Cardiac fibroblast (primary cell): ENCODE data around the gene PTPRD.
A peak's percentile ranks its signal among the peaks of the same experiment; 100 is the strongest.

ENCODE experiments used
- DNase-seq, 2 donors: peaks; one replicate each; pipeline versions ENCODE4 v3.0.0 to v3.0.0-alpha.2; 2010; ENCODE audit warnings: low read depth in 2 of 2
- H3K4me3 ChIP-seq, 2 donors: replicated peaks in 1 of 2; 1 replicate in 1 of 2; 2 replicates in 1 of 2; pipeline ENCODE4 v1.5.1; 2011; ENCODE audit warnings: low read depth in 2 of 2, low read length in 2 of 2, mild to moderate bottlenecking in 2 of 2, moderate library complexity in 1 of 2
- CTCF ChIP-seq: IDR thresholded peaks from one replicate; pipeline ENCODE4 v1.5.1; 2011; ENCODE audit warnings: low read depth, mild to moderate bottlenecking, low read length, inconsistent platforms

The PTPRD gene

GRCh38 chr9:8560560-8561525, 2052.0 kb downstream of the PTPRD start:
- H3K4me3 ChIP-seq = no peak overlapping the region
- TF ChIP-seq CTCF = no peak
- DNase-seq = no peak

GRCh38 chr9:8558176-8558575, 2054.6 kb downstream of the PTPRD start:
- no peak for TF ChIP-seq CTCF
- H3K4me3 ChIP-seq = no peak overlapping the region
- peak; percentile 11 to 74 for DNase-seq

GRCh38 chr9:8555762-8556500, 2056.9 kb downstream of the PTPRD start:
- peak; percentile 16 to 52 for DNase-seq
- TF ChIP-seq CTCF = no peak
- no peak overlapping the region for H3K4me3 ChIP-seq

- no peak for DNase-seq
- H3K4me3 ChIP-seq = no peak overlapping the region
- no peak for TF ChIP-seq CTCF
Measured at GRCh38 chr9:8553444-8553843, 2059.4 kb downstream of the PTPRD start.

GRCh38 chr9:8552732-8553131, 2060.1 kb downstream of the PTPRD start:
- TF ChIP-seq CTCF = no peak
- no peak for DNase-seq
- H3K4me3 ChIP-seq = no peak overlapping the region

- H3K4me3 ChIP-seq = no peak overlapping the region
- DNase-seq = no peak
- TF ChIP-seq CTCF = no peak
Measured at GRCh38 chr9:8549214-8549613, 2063.6 kb downstream of the PTPRD start.
